HEK293 (cell line): ENCODE data around the gene RNF7.

Experiments used
- CTCF ChIA-PET: fragments of 350-600 bp; formaldehyde crosslinking; extraction: SDS; loops from one replicate; lab custom pipeline; 2021; ENCODE audit warnings: antibody characterized with exemption; lab: Yijun Ruan, JAX
- POLR2A ChIA-PET: fragments of 300-600 bp; formaldehyde crosslinking; extraction: SDS; loops from one replicate; lab custom pipeline; 2020; ENCODE audit warnings: antibody characterized with exemption, inconsistent platforms; lab: Yijun Ruan, JAX
- H3K27ac ChIP-seq: fragments of 200-500 bp; sonication (Bioruptor generic); 2 replicates; pipeline ENCODE4 v1.5.1; 2014; ENCODE audit warnings: low read depth, low read length, control low read depth, inconsistent platforms; ENCODE audit errors: extremely low read depth
- H3K36me3 ChIP-seq, 2 experiments: fragments of 200-500 bp in 1 of 2; sonication (Bioruptor generic) in 1 of 2; 1 replicate in 1 of 2; 2 replicates in 1 of 2; pipeline ENCODE4 v1.5.1; 2014 to 2017; ENCODE audit warnings: inconsistent platforms in 2 of 2, low read length in 2 of 2; ENCODE audit not compliant: control insufficient read depth in 2 of 2, insufficient read depth in 1 of 2
- H3K4me1 ChIP-seq: fragments of 200-500 bp; sonication (Bioruptor generic); 2 replicates; pipeline ENCODE4 v1.5.1; 2014; ENCODE audit warnings: mild to moderate bottlenecking, low read length, inconsistent platforms; ENCODE audit not compliant: control insufficient read depth, insufficient read depth
- H3K4me3 ChIP-seq: 2 replicates; pipeline ENCODE4 v1.5.1; 2011; ENCODE audit warnings: low read depth, mild to moderate bottlenecking, control low read depth, low read length, moderate library complexity
- H3K9me3 ChIP-seq: fragments of 200-500 bp; sonication (Bioruptor generic); 2 replicates; pipeline ENCODE4 v1.5.1; 2014; ENCODE audit warnings: low read depth, low read length, inconsistent platforms; ENCODE audit not compliant: control insufficient read depth, insufficient read depth
- GLI4 ChIP-seq: fragments of 450-650 bp; formaldehyde crosslinking; IDR thresholded peaks from 2 replicates; pipeline ENCODE4 v1.5.1; 2016; ENCODE audit warnings: missing biosample characterization, missing genetic modification characterization
- HOXD13 ChIP-seq: sonication (generic); formaldehyde crosslinking; IDR thresholded peaks from 2 replicates; pipeline ENCODE4 v1.8.0; 2022; ENCODE audit warnings: missing genetic modification reagents, borderline replicate concordance
- OSR2 ChIP-seq: fragments of 450-650 bp; formaldehyde crosslinking; IDR thresholded peaks from 2 replicates; pipeline ENCODE4 v1.5.1; 2016; ENCODE audit warnings: missing biosample characterization, missing genetic modification characterization
- PRDM6 ChIP-seq: fragments of 450-650 bp; formaldehyde crosslinking; IDR thresholded peaks from 2 replicates; pipeline ENCODE4 v1.5.1; 2017; ENCODE audit warnings: missing biosample characterization, missing genetic modification characterization
- TSHZ1 ChIP-seq: fragments of 450-650 bp; formaldehyde crosslinking; IDR thresholded peaks from 2 replicates; pipeline ENCODE4 v1.5.1; 2016; ENCODE audit warnings: missing biosample characterization, missing genetic modification characterization, borderline replicate concordance
- ZIC2 ChIP-seq: fragments of 450-650 bp; formaldehyde crosslinking; IDR thresholded peaks from 2 replicates; pipeline ENCODE4 v1.5.1; 2016; ENCODE audit warnings: missing biosample characterization, missing genetic modification characterization
- ZNF157 ChIP-seq: fragments of 450-650 bp; formaldehyde crosslinking; IDR thresholded peaks from 2 replicates; pipeline ENCODE4 v1.5.1; 2016; ENCODE audit warnings: missing biosample characterization, missing genetic modification characterization
- ZNF2 ChIP-seq: fragments of 450-650 bp; formaldehyde crosslinking; IDR thresholded peaks from 2 replicates; pipeline ENCODE4 v1.5.1; 2016; ENCODE audit warnings: missing biosample characterization, missing genetic modification characterization
- ZNF248 ChIP-seq: fragments of 450-650 bp; formaldehyde crosslinking; IDR thresholded peaks from 2 replicates; pipeline ENCODE4 v1.5.1; 2017; ENCODE audit warnings: missing biosample characterization, missing genetic modification characterization
- ZNF274 ChIP-seq, 2 experiments: fragments of 200-500 bp in 1 of 2; fragments of 450-650 bp in 1 of 2; sonication (Bioruptor generic) in 1 of 2; formaldehyde crosslinking in 1 of 2; IDR thresholded peaks; 2 replicates each; pipeline versions ENCODE4 v1.5.1 to v1.6.1; 2014 to 2016; ENCODE audit warnings: borderline replicate concordance in 1 of 2, inconsistent platforms in 1 of 2, low read length in 1 of 2, missing biosample characterization in 1 of 2, missing genetic modification characterization in 1 of 2
- ZNF488 ChIP-seq: fragments of 450-650 bp; formaldehyde crosslinking; IDR thresholded peaks from 2 replicates; pipeline ENCODE4 v1.5.1; 2016; ENCODE audit warnings: missing biosample characterization, missing genetic modification characterization
- ZNF548 ChIP-seq: fragments of 450-650 bp; formaldehyde crosslinking; IDR thresholded peaks from 2 replicates; pipeline ENCODE4 v1.5.1; 2016; ENCODE audit warnings: missing biosample characterization, missing genetic modification characterization
- ZNF692 ChIP-seq: fragments of 450-650 bp; formaldehyde crosslinking; IDR thresholded peaks from 2 replicates; pipeline ENCODE4 v1.5.1; 2016; ENCODE audit warnings: missing biosample characterization, missing genetic modification characterization
- ZNF830 ChIP-seq: fragments of 450-650 bp; IDR thresholded peaks from 2 replicates; pipeline ENCODE4 v1.5.0; 2018; ENCODE audit warnings: missing biosample characterization, missing genetic modification characterization, low read depth, mild to moderate bottlenecking, moderate library complexity
- ZSCAN18 ChIP-seq: fragments of 450-650 bp; formaldehyde crosslinking; IDR thresholded peaks from 2 replicates; pipeline ENCODE4 v1.5.1; 2016; ENCODE audit warnings: missing biosample characterization, missing genetic modification characterization
- TF ChIP-seq, protein P1 (sequence below): IDR thresholded peaks from 2 replicates; pipeline ENCODE4 v1.6.1; 2011; ENCODE audit warnings: mild to moderate bottlenecking, low read depth, low read length, borderline replicate concordance

RNF7 gene

DNA sequence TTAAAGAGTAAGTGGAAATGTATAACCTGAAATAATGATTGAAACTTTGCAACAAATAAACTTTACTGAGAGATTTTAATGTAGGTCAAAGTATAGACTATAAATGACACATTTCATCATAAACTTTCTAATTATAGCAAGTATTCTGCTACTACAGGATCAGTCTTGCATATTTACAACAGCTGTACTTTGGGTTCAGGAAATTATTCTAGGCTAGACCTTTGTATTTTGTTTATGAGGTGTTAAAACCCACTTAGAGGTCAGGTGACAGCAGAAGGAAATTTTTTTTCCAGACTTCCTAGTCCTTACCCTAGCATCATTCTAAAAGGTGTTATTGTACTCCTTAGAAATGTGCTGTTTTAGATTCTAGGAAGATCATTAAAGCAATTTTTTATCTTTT, 2.3 kb downstream of the RNF7 start:
- no peaks in the 10 kb centered on the region for H3K4me1 ChIP-seq
- H3K9me3 ChIP-seq: no peaks in the 10 kb centered on the region
- ChIA-PET POLR2A (no interaction called here), CTCF (interaction anchor here (0.6 to 1.6 kb wide), 3 partner anchors 11 to 173 kb away, joined by 4 read pairs; no protein-coding TSS in a partner anchor)
- peaks cover 0 to 18% of the 10 kb centered on the region in 2 experiments; a peak in 1 of 3 replicates for H3K36me3 ChIP-seq
- TF ChIP-seq ZSCAN18 (tag by site-specific recombination): no peak
- TF ChIP-seq OSR2: peak; percentile 44; the same call in 1 of the 2 replicates
- peak; percentile 82 for TF ChIP-seq PRDM6 (tag by site-specific recombination)
- no peak for TF ChIP-seq ZNF274 (IDR thresholded peaks at IDR 0.05; ENCODE audit: low read length)
- no peak for TF ChIP-seq ZNF274 (tag by site-specific recombination; IDR thresholded peaks at IDR 0.05; ENCODE audit: borderline replicate concordance)
- no peak for TF ChIP-seq ZNF692 (tag by site-specific recombination)
- no peak overlapping the region for H3K27ac ChIP-seq
- H3K4me3 ChIP-seq: no peak overlapping the region

DNA sequence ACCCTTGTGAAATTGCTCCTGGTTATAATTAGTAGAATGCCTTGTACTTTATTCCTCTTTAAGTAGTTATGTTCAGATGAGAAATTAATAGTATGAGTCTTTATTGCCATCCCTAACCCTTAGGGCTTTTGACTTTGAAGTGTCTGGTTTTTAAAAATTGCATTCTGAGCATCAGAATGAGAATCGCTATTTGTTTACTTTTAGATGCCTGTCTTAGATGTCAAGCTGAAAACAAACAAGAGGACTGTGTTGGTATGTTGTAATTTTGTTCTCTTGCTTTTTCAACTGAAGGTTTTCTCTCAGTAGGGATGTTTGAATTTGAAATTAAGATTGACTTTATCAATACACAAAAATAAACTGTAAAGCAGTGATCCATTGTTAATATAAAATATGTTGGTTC, 5.2 kb downstream of the RNF7 start:
- TF ChIP-seq PRDM6 (tag by site-specific recombination) (peak; percentile 39; the same call in 1 of the 2 replicates), ZNF830 (tag by site-specific recombination) (no peak)
- H3K4me3 ChIP-seq: no peak overlapping the region
- no peaks in the 10 kb centered on the region for H3K9me3 ChIP-seq
- no peak overlapping the region for H3K27ac ChIP-seq
- POLR2A ChIA-PET: no interaction called here
- CTCF ChIA-PET: no interaction called here
- peaks cover 5 to 38% of the 10 kb centered on the region in 2 experiments for H3K36me3 ChIP-seq
- no peaks in the 10 kb centered on the region for H3K4me1 ChIP-seq

DNA sequence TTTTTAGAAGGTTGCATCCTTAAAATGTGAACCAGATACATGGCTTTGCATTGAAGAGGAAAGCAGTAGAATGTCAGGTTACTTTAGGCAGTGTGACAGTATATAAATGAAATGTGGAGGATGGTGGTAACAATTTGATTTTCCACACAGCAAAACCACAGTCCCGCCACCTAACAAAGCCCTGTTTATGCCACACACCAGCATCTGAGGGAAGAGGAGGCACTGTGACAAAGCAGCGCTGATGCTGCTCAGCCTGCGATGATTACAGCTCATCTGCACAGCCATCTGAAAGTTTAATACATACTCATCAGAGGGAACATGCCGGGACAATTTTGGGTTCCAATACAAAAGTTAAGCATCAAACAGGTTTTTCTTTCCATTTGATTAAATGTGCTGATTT, 8.9 kb downstream of the RNF7 start:
- POLR2A ChIA-PET: interaction anchor here (0.7 kb wide), 1 partner anchor 51 kb away, joined by 3 read pairs; no protein-coding TSS in a partner anchor
- H3K36me3 ChIP-seq: peaks cover 5 to 40% of the 10 kb centered on the region in 2 experiments
- H3K27ac ChIP-seq: no peak overlapping the region
- CTCF ChIA-PET: no interaction called here
- no peak overlapping the region for H3K4me3 ChIP-seq
- no peaks in the 10 kb centered on the region for H3K9me3 ChIP-seq
- H3K4me1 ChIP-seq: no peaks in the 10 kb centered on the region
- TF ChIP-seq ZNF488 (no peak), GLI4 (tag by site-specific recombination) (no peak), ZNF248 (tag by site-specific recombination) (no peak), TSHZ1 (tag by site-specific recombination) (no peak), ZNF157 (tag by site-specific recombination) (no peak), HOXD13 (CRISPR knock-in tag) (no peak), ZIC2 (tag by site-specific recombination) (no peak), ZNF548 (no peak), ZNF2 (tag by site-specific recombination) (no peak)
- TF ChIP-seq, protein P1, sequence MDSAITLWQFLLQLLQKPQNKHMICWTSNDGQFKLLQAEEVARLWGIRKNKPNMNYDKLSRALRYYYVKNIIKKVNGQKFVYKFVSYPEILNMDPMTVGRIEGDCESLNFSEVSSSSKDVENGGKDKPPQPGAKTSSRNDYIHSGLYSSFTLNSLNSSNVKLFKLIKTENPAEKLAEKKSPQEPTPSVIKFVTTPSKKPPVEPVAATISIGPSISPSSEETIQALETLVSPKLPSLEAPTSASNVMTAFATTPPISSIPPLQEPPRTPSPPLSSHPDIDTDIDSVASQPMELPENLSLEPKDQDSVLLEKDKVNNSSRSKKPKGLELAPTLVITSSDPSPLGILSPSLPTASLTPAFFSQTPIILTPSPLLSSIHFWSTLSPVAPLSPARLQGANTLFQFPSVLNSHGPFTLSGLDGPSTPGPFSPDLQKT: no peak
